NCI-H1105 (cell line): ENCODE results near the gene DUS3L.

Experiments
- DNase-seq: peaks from one replicate; lab custom pipeline; 2025; lab: John Stamatoyannopoulos, UW

Gene DUS3L, protein sequence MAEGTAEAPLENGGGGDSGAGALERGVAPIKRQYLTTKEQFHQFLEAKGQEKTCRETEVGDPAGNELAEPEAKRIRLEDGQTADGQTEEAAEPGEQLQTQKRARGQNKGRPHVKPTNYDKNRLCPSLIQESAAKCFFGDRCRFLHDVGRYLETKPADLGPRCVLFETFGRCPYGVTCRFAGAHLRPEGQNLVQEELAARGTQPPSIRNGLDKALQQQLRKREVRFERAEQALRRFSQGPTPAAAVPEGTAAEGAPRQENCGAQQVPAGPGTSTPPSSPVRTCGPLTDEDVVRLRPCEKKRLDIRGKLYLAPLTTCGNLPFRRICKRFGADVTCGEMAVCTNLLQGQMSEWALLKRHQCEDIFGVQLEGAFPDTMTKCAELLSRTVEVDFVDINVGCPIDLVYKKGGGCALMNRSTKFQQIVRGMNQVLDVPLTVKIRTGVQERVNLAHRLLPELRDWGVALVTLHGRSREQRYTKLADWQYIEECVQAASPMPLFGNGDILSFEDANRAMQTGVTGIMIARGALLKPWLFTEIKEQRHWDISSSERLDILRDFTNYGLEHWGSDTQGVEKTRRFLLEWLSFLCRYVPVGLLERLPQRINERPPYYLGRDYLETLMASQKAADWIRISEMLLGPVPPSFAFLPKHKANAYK

DNA sequence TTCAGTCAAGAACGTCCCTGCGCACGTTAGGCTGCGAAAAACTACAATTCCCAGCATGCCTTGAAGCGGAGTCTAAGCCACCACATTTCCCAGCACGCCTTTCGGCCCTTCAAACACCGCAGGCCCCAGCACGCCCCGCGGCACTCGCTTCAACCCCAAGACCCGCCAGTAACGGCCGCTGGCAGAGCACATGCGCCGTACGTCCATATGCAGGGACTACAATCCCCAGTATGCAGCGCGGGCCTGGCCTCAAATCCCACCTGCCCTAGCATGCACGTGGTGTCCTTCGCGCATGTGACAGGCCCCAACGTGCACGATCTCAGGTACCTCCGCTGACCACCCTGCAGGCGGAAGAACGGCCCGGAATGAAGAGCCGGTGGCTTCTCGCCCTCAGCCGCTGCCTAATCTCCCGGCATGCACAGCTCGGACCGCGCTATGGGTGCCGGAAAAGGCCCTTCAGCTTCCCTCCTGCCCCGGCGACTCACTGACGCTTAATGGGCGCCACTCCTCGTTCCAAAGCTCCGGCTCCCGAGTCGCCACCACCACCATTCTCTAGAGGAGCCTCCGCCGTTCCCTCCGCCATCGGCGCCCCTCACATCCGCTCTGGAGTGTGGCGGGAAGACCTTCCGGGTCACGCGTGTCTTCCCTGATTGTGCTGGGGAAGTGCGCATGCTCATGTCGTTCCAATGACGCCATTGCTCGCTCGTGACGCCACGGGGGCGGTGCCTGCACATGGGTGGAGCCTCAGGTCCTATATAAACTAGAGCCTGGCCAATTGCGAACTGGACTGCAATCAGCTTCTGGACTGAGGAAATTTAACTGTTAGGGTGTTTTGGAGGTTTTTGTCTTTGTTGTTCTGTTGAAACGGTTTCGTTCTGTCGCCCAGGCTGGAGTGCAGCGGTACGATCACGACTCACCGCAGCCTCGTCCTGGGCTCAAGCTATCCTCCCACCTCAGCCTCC, at the start of gene DUS3L:
TSS of gene DUS3L (minus strand) at position 605 of the 962 bp plus-strand sequence. CDS start at position 583, 22 bp downstream.
- DNase-seq, result peak; percentile 97

DNA sequence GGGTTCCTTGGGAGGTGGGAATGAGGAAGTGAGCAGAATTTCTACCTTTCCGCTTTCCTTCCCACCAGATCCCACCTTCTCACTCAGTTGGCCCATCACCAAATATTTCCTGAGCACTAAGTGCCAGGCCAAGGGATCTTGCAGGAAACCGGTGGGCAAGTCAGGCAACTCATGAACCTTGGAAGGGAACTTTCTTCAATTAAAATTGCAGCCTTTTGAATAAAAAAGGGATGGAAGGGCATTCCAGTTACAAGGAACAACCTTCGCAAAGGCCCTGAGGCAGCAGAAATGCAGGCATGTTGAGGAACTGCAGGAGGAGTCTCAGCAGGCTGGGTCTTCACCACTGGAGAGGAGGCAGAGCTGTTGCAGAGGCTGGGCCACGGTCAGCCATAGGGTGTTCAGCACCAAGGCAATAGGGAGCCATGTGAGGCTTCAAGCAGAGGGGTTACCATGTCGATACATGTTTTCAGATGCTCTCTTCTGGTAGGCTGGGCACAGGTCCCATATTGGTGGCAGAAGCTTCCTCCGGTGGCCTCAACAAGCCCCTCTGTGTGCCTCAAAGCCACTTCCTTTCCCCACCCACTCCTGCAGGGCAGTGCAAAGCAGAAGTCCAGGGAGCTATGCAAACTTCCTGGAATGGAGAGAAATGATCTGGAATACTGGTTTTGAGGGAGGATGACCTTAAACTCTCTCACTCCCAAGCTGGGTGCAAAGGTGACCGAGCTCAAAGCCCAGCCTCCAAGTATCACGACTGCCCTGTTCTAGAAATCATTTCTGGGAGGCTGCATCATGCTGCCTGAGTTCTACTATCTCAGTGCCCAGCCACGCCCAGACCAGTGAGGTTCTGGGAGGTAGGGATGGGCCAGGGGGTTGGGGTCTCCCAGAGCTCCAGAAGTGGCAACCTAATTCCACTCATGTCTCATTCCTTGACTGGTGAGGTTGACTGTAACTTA, 48.4 kb upstream of the DUS3L start, which contains the start of gene FUT6:
TSS of gene FUT6 (minus strand) at position 638 of the 953 bp plus-strand sequence. CDS start 7,135 bp downstream, outside the sequence.
- no peak for DNase-seq

DNA sequence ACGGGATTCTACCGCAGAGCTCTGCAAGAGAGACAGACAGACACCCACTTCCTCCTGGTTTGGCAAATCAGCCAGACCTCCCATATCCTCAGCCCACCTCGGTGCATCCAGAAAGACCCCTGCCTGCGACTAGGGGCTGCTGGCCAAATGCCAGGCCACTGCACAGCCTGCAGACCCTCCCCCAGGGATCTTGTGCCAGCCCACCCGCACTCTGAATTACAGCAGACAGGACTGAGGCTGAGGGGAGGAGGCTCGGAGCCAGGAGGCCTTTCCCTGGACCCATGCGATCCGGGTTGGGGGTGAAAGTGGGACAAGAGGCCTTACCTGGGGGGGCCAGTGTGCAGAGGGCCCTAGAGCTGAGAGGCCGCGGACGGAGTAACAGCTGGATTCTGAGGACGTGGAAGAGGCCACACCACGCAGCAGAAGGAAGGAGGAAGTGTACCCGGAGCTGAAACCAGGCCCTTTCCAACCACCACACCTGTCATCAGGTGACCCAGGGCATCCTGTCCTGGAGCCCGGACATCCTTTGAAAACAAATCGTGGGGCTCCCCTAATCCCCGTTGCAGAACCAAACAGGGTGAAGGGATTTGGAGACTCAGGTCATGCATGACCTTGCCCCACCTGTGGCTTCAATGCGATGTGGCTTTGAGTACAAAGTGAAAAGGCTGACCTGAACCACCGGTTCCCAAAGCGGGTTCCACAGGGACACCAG, 47.5 kb upstream of the DUS3L start:
- DNase-seq, result no peak

DNA sequence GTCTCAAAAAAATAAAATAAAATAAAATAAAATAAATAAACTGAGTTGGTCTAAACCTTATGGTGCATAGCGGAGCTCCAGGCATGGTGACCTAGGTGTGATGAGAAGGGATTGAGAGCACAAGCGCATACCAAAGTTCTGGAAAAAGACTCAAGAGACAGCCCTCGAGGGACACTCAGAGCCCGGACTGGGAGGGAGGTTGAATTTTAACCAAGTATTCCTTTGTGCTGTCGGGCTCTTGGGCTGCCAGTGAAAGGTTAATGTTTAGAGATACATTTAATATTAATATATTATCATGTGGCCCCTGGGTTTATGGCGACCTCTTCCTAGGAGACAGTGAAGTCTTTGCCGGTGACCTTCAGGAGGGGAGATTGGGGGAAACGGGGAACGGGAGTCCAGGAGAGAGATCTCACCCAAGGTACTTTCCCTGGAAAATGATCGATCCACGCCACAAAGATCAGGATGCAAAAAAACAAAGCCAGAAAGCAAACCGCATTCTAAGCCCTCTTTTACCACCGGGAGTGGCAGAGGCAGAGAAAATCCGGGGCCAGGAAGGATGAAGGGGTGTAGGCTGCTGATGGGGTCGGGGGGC, 46.9 kb upstream of the DUS3L start:
- DNase-seq, result no peak

DNA sequence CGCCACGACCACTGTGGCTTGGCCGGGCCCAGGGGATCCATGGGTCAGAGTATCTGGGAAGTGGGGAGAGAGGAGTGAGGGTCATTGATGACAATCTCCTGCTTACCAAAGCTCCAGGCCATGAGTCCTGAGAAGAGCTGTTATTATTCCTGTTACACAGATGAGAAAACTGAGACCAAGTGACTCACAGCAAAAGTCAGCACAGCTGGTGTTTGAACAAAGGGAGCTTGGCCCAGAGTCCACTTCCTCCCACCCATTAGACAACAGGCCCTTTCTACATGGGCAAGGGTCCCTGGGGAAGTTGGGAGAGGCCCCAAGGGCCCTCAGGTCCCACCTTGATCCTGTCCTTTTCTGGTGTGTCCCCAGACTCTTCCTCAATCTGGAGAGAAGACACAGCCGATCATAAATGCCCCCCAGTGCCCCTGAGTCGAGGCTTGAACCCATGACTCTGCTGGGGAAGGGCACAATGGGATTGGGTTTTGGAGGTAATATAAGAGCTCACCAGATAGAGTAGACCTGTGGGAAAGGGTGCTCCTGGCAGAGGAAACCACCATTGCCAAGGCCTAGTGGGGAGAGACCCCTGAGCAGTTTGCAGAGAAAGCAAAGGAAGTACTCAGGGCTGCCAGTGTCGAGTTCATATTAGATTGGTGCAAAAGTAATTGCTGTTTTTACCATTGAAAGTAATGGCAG, 41.7 kb upstream of the DUS3L start:
- no peak for DNase-seq

DNA sequence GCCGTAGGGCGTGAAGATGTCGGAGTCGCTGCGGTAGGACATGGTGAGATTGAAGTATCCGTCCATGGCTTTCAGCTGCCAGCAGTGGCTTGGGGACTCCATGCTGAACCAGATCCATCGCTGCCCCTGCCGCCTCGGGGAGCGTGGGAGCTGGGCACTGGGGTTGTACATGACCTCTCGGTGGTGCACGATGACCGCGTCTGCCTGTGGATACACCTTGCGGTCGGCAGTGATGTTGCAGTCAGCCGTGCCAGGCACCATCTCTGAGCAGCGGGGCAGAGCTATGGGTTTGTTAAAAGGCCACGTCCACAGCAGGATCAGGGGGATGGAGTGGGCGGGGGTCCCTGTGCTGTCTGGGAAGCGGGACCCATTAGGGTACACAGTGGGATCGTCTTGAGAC, 41.1 kb upstream of the DUS3L start:
- DNase-seq, result no peak

DNA sequence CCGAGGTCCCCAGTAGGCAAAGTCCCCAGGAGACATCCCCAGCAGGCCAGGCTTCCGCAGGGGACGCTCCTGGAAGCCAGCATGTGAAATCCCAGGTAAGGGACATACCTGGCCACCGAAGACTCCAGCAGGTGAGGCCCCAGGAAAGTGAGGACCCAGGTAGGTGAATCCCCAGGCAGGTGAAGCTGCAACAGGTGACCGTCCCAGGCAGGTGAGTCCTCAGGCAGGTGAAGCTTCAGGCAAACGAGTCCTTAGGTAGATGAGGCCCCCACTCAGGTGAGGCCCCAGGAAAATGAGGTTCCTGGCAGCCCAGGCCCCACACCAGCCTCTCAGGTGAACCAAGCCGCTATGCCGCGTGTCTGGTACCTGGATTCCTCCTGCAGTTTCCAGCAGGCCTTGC, 40.2 kb upstream of the DUS3L start:
- no peak for DNase-seq

DNA sequence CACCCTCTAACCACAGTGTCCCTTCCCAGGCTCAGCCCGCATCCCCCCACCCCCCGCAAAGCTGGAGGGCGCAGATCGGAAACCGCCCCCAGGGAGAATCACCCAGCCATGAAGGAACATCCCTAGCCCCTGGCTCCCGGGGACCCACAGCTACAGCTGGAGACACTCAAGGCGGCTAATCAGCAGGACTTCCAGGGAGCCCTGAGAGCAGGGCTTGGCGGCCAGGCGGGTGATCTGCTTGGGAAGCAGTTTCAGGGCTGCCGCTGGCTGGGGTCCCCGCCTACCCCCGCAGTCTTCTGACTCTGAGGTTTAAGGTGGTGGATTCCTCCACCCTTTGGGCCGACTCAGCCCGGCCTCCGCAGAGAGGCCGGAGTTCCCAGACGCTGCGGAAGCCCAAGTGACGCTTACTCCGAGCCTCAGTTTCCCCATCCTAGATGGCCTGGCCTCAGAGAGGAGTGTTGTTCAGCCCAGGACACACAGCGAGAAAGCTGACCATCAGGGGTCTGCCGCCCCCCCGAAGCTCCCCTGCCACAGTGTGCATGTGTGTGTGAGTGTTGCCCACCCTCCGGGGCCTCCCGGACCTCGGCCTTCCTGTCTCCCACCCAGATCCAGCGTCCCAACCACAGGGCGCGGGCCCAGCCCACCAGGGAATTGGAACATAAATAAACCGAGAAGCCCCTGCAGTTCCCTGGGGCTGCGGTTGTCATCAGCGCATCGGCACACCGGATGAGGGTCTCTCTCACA, 38.8 kb upstream of the DUS3L start:
- DNase-seq, result no peak

DNA sequence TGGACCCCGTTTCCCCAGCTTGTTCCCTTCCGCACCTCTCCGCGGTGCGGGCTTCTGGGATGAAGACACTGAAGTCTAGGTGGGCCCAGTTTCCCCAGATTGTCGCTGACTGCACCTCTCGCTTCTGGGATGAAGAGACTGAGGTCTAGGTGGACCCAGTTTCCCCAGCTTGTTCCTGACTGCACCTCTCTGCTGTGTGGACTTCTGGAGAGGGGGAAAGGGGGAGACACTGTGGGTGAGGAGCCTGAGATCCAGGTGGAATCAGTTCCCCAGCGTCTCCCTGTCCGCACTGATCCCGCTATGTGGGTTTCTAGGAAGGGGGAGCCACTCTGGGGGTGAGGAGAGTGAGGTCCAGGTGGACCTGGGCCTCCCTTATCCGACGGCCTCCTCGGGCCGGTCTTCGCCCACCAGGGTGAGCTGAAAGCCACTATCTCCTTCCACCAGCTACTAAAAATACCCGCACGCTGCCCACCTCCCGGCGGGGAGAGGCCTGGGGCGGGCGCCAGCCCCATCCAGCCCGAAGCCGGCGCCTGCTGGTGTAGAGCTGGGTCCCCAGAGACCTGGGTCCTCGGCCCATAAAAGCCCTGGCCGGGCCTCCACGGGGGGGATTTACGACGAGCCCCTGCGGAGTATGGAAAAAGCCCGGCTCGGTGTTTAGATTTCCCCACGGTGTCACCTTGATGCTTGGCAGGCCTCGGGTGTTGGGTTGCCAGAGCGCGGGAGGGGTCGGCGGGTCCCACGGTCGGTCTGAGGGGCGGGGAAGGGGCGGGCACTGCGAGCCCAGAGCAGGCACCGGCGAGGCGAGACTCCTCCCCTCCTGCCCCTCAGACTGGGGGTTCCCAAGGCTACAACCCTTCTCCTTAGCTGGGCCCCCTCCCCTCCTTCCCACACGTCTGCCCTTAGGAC, 38.0 kb upstream of the DUS3L start:
- peak; percentile 63 for DNase-seq

DNA sequence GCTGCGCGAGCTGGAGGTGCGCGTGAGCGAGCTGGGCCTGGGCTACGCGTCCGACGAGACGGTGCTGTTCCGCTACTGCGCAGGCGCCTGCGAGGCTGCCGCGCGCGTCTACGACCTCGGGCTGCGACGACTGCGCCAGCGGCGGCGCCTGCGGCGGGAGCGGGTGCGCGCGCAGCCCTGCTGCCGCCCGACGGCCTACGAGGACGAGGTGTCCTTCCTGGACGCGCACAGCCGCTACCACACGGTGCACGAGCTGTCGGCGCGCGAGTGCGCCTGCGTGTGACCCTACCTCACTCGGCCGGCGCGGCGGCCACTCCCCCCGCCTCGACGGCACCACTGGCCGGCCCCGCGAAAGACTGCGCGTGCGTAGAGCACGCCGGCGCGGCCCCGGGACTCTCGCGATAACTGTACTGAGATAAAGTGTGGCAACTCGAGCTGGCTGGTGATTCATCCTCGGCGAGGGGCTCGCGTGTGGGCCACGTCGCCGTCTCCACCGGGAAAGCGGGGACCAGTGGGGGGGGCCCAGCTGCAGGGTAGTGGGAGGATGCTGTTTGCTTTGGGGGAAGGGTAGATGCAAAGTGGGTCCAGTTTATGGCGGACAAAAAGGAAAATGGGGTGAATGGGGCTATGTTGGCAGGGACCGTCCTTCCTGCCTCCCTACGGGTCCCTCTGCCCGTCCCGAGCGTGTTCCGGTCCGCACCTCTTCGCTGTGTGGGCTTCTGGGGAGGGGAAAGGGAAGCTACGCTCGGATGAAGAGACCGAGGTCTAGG, 37.1 kb upstream of the DUS3L start:
- peak; percentile 92 for DNase-seq

DNA sequence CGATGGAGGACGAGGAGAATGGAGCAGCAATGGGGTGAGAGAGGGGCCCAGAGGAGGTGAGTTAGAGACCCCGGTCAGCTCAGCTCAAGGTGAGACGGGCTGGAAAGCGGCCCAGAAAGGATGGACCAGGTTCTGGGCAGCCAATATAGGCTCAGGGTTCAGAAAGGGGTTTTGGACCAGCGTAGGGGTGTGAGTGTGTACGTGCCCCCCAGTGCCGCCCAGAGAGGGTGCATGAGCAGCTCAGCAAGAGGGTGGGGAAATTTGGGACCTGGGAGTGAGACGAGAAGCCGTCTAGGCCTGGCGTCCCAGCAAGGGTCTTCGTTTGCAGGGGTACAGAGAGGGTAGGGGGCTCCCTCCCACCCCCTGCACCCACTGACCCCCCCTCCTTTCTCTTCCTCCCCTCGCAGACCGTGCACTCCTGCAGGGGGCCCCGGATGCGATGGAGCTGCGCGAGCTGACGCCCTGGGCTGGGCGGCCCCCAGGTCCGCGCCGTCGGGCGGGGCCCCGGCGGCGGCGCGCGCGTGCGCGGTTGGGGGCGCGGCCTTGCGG, 36.5 kb upstream of the DUS3L start:
- no peak for DNase-seq

DNA sequence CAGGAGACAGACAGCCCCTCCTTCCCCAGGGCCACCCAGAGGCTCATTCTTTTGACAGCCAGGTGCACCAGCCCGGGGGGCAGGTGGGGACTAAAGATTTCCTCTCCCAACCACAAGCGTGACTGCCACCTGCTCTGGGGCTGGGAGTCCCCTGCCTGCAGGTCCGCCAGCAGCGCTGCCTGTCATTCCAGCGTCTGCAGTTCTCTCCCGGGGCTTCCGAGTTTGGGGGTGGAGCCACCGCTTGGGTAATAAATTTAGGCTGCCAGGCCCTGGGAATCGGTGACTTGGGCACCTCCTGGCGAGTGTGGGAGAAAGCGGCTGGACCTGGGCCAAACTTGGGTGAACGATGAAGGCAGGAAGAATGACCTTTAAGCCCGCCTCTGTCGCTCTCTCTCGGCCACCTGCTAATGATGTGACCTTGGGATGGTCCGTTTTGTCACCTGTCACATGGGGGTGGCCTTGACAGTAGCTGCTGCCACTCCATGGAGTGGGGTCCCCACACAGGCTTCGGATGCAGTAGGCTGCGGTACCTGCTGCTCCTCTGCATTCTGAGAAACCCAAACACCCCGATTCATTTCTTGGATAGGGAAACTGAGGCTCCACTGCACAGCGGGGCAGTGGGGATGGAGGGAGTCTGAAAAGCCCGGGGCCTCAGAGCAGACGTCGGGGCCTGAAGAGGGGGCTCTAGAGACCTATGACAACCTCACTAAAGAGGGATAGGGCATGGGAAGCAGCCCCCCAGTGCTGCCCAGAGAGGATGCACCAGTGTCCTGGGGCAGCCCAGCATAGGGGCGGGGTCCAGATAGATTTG, 35.8 kb upstream of the DUS3L start:
- peak; percentile 96 for DNase-seq

DNA sequence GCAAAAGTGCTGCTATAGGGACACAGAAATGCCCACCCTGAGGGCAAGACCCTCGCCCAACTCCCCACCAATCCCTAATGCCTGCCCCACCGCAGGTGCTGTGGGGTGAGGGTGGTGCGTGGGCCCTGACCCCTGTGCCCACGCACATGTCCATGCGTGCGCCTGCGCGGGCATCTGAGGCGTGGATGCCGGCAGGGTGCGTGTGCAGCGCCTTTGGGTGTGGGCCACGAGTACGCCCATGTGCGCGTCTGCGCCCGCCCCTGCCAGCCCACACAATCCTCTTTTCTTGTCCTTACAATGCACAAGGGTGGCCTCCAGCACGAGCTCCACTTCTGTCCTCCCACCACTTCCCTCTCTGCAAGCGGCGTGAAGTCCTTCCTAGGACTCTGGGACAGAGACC, 34.2 kb upstream of the DUS3L start:
- no peak for DNase-seq

DNA sequence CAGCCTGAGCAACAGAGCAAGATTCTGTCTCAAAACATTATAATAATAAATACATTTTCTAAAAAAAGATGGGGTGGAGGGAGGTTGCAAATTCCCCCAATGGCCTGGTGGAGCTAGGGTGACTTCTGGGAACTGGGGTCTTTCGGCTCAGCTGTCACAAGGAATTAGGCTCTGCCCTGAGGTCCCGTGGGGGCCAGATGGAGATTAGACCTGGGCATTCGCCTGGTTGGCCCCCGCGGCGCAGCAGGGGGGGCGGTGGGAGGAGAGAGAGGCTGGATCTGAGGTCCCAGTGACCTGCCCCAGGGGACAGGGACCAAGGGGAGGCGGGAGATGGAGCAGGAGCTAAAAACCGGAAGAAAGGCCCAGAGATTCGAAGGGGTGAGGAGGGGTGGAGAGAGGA, 33.8 kb upstream of the DUS3L start:
- DNase-seq, result no peak

DNA sequence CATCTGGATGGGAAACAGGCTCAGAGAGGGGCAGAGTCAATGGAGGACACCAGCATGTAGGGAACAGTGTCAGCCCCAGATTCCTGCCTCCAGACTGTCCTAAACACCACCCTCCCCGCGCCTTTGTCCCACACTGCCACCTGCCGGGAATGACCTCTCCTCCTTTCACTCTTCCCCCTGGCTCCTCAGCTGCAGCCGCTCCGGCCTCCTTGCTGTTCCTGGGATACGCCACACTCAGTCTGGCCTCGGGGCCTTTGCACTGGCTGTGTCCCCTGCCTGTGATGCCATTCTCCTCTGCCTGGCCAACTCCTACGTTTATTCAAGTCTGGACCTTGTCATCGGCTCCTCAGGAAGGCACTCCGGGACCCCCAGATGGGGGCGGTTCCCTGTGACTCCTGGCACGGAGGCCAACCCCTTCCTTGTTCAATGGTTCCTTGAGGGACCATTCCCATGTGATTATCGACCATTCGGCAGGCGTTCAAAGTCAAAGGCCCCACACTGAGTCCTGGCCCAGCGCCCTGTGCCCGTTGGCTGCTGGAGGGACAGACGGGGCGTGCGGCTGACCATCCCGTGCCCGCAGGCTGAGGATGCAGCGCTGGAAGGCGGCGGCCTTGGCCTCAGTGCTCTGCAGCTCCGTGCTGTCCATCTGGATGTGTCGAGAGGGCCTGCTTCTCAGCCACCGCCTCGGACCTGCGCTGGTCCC, 32.8 kb upstream of the DUS3L start:
- no peak for DNase-seq
